Subcutaneous adipose tissue (tissue), 4 donors: ENCODE results near the gene BICRA. TPM values are rescaled to one million over a fixed set of nuclear protein-coding genes. Genes with fewer than 3 reads are reported as not detected.

Experiments
- total RNA-seq, 4 donors: library from RNA; depleted of rRNA; stranded (reverse); fragments of >200 nt; gene quantifications; one replicate each; pipeline ENCODE4 v1.1.0, GENCODE V29; 2016
- TF ChIP-seq, protein P1 (sequence below): fragments of 450-650 bp; IDR thresholded peaks from one replicate; pipeline ENCODE4 v1.5.1; 2016; ENCODE audit warnings: low read depth, mild to moderate bottlenecking, control low read depth, antibody characterized with exemption, moderate library complexity

The BICRA gene
- total RNA-seq, 4 donors from 2014 or later = 5.1 to 13.2 (median 8.8) TPM

DNA sequence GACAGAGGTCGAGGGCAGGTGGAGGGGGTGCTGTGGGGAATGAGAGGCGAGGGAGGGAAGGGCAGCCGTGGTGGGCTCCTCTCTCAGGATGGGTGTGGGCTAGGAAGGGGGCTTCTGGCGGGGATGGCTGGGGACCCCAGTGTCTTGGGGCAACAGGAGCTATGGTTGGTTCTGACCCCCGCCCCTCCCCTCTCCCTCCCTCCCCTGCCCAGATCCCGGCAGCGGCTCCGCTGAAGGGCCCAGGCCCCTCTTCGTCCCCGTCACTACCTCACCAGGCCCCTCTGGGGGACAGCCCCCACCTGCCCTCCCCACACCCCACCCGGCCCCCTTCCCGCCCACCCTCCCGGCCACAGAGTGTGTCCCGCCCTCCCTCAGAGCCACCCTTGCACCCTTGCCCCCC lies 85.0 kb downstream of the BICRA start:
- TF ChIP-seq, protein P1, sequence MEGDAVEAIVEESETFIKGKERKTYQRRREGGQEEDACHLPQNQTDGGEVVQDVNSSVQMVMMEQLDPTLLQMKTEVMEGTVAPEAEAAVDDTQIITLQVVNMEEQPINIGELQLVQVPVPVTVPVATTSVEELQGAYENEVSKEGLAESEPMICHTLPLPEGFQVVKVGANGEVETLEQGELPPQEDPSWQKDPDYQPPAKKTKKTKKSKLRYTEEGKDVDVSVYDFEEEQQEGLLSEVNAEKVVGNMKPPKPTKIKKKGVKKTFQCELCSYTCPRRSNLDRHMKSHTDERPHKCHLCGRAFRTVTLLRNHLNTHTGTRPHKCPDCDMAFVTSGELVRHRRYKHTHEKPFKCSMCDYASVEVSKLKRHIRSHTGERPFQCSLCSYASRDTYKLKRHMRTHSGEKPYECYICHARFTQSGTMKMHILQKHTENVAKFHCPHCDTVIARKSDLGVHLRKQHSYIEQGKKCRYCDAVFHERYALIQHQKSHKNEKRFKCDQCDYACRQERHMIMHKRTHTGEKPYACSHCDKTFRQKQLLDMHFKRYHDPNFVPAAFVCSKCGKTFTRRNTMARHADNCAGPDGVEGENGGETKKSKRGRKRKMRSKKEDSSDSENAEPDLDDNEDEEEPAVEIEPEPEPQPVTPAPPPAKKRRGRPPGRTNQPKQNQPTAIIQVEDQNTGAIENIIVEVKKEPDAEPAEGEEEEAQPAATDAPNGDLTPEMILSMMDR = no peak

DNA sequence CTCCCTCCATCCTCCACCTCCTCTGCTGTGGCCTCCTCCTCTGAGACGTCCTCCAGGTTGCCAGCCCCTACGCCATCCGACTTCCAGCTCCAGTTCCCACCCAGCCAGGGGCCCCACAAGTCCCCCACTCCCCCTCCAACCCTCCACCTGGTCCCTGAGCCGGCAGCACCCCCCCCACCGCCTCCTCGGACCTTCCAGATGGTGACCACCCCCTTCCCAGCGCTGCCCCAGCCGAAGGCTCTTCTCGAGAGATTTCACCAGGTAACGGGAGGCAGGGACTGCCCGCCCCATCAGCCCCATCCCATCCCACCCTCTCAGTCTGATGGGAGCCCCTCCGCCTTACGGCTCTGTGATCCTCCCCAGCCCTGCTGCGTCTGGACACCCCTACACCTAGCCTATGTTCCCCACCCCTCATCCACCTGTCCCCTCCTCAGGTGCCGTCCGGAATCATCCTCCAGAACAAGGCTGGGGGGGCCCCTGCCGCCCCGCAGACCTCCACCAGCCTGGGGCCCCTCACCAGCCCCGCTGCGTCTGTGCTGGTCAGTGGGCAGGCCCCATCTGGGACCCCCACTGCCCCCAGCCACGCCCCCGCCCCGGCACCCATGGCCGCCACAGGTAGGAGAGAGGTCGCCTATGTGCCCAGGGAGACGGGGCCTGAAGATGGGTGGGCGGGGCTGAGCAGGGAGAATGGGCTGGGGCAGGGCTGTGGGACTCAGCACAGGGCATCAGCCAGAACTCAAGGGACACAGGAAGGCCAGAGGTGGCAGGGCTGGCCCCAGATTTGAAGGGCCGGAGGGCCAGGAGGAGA lies 85.7 kb downstream of the BICRA start:
- TF ChIP-seq, protein P1 = no peak

DNA sequence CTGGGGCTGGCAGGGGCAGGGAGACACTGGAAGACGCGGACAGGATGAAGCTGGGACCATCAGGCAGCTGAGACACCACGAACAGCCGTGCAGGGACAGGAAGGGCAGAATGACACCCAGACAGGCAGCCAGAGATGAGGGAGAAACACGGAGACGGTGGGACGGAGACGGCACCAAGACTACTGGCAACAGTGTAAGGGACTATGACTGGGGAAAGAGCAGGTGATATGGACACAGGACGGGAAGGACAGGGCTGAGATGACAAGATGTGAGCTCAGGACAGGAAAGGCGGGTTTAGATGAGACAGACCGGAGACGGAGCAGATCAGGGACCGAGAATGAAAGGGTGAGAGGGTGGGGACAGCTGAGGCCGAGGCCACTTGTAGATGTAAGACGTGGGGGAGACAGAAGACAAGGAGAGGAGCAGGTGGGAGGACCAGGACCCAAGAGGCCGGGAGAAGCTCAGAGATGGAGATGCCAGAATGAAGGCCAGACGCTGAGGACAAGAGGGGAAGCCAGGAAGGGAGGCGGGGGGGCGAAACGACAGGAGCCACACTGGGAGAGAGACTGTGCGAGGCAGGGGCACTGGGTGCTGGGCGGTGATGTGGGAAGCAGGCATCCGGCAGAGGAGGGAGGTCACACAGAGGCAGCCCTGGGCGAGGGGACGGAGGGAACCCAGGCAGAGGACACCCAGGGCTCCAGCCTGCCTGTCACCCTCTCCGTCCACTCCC lies 86.8 kb downstream of the BICRA start:
- TF ChIP-seq, protein P1 = no peak

DNA sequence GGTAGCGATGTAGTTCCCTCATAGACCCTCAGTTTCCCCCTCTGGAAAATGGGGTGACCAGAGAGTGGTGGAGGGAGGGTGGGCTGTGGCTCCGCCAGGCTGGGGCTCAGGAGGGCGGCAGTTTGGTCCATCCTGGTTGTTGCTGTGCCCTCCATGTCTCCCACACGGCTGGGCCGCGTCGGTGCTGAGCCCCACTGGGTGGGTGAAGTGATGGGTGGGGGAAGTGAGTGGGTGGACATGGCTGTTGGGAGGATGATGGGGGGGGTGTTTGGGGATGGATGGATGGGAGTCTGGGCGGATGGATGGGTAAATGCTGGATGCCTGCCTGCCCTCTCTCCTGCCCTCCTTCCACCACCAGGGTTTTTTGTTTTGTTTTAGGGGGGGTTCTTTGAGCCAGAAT lies 87.7 kb downstream of the BICRA start:
- TF ChIP-seq, protein P1 = no peak

DNA sequence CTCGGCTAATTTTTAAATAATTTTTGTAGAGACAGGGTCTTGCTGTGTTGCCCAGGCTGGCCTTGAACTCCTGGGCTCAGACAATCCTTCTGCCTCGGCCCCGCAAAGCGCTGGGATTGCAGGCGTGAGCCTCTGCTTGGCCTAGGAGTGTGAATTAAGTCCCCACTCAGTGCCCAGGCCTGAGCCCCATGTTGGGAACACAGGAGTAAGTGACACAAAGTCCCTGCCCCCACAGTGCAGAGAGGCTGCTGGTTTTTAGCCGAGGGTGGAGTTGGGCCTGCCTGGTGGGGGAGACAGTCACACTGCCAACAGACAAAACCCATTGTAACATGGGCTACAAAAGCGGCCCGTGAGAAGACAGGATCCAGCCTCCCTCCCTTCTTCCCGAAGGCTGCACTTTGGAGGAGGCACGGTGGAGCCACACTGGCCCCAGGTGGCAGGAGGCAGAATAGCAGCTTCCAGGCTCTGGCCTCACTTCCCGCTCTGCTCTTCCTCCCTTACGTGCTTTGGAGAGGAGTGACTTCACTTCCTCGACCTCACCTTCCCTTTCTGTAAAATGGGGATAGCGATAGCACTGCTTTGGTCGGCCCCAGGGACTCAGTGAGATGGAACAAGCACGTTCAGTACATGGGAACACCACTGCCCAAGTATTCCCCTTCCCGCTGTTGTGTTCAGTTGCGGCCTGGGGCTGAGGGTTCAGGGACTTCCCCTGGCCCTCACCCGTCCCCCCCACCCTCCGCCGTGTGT lies 89.1 kb downstream of the BICRA start:
- TF ChIP-seq, protein P1 = no peak

DNA sequence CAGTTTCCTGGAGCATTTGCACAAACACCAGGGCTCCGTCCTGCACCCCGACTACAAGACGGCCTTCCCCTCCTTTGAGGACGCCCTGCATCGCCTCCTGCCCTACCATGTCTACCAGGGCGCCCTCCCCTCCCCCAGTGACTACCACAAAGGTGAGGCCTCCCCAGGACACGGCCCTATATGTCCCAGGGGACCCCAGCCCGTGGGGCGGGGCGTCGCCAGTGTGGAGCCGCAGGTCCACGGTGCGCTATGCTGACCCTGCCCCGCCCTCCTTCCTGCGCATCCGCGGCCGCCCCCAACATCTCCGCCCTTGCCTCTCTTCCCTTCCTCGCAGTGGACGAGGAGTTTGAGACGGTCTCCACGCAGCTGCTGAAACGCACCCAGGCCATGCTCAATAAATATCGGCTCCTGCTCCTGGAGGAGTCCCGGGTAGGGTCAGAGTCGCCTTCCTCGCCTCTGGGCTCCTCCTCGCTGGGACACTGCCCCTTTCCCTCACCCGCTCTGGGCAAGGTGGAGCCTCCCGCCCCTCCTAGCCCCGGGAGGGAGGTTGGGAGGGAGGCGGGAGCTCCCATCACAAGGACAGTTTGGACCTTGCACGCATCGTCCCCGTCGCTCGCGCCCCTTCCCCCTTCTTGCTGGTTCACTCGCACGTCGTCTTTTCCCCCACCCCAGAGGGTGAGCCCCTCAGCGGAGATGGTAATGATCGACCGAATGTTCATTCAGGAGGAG lies 89.9 kb downstream of the BICRA start:
- TF ChIP-seq, protein P1 = no peak
